GM12872 (cell line): ENCODE data around the gene ZNF618.

Experiments used
- CTCF ChIP-seq: IDR thresholded peaks from 3 replicates; pipeline ENCODE4 v1.5.1; 2011; ENCODE audit warnings: low read depth, mild to moderate bottlenecking, low read length, moderate library complexity; ENCODE audit not compliant: insufficient read depth

The ZNF618 gene

GRCh38 chr9:114072184-114073140, 196.4 kb downstream of the ZNF618 start:
- no peak for TF ChIP-seq CTCF

GRCh38 chr9:114075602-114076001, 199.5 kb downstream of the ZNF618 start:
- no peak for TF ChIP-seq CTCF

GRCh38 chr9:114076237-114077161, 200.4 kb downstream of the ZNF618 start:
- no peak for TF ChIP-seq CTCF

GRCh38 chr9:114077162-114077837, 201.2 kb downstream of the ZNF618 start:
- no peak for TF ChIP-seq CTCF

- no peak for TF ChIP-seq CTCF
Measured at GRCh38 chr9:114078021-114078780, 202.1 kb downstream of the ZNF618 start, which contains the start of gene AMBP. AMBP (minus strand) TSS chr9:114078300; CDS start chr9:114078209, 91 bp downstream.

- TF ChIP-seq CTCF: no peak
Measured at GRCh38 chr9:114078781-114079156, 202.7 kb downstream of the ZNF618 start.
